DND-41 (cell line): ENCODE measurements around the gene PRR15L.

Experiments used
- EZH2 ChIP-seq: IDR thresholded peaks from 3 replicates; pipeline ENCODE4 v1.6.1; 2012; ENCODE audit warnings: borderline replicate concordance, low read depth, mild to moderate bottlenecking, moderate library complexity, low read length, inconsistent platforms; ENCODE audit not compliant: severe bottlenecking
- TF ChIP-seq, protein P1 (sequence below): IDR thresholded peaks from 2 replicates; pipeline ENCODE4 v1.5.1; 2012; ENCODE audit warnings: borderline replicate concordance, low read length, moderate library complexity, mild to moderate bottlenecking; ENCODE audit not compliant: poor library complexity, severe bottlenecking; ENCODE audit errors: extremely low read depth

DNA sequence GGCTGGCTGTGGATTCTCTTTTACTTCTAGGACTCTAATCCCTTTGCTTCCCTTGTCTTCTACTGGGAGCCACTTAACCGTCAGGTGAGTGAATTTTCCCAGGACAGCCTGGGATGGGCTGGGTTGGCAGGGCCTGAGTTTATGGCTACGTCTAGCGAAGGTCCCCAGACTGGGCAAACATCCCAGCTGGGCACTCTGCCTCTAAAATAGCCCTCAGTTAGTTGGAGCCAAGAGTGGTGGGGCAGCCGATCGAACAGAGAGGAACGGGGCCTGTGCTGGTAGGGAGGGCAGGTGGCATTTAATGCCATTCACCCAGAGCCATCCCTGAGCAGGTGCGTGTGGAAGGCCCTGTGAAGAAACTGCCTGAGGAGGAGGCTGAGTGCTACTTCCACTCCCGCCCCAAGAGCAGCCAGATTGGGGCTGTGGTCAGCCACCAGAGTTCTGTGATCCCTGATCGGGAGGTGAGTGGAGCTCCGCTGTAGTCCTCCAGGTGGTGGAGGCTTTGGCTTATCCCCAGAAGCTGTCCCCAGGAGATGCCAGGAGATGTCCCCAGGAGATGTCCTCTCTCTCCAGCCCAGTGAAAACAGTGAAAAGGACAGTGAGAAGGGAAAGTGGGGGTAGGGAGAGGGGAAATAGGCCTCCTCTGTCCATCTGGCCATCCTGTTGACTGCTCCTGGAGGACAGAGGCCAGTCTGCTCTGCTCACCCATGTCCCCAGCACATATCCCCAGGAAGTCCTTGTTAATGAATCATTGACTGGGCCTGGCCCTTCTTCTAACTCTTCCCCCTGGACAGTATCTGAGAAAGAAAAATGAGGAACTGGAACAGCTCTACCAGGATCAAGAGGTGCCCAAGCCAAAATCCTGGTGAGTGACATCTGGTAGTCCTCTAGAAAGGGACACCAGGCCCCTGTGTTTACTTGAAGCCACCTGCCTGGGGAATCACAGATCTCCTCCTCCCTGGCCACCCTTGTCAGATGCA lies 11.9 kb downstream of the PRR15L start:
- TF ChIP-seq, protein P1, sequence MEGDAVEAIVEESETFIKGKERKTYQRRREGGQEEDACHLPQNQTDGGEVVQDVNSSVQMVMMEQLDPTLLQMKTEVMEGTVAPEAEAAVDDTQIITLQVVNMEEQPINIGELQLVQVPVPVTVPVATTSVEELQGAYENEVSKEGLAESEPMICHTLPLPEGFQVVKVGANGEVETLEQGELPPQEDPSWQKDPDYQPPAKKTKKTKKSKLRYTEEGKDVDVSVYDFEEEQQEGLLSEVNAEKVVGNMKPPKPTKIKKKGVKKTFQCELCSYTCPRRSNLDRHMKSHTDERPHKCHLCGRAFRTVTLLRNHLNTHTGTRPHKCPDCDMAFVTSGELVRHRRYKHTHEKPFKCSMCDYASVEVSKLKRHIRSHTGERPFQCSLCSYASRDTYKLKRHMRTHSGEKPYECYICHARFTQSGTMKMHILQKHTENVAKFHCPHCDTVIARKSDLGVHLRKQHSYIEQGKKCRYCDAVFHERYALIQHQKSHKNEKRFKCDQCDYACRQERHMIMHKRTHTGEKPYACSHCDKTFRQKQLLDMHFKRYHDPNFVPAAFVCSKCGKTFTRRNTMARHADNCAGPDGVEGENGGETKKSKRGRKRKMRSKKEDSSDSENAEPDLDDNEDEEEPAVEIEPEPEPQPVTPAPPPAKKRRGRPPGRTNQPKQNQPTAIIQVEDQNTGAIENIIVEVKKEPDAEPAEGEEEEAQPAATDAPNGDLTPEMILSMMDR = no peak
- no peak for TF ChIP-seq EZH2
